Osteoblast (primary cell): Measurements from ENCODE around the gene TENM3. TPM values are rescaled to one million over a fixed set of nuclear protein-coding genes. Genes with fewer than 3 reads are reported as not detected.
A peak's percentile ranks its signal among the peaks of the same experiment; 100 is the strongest.

Experiments used
- DNase-seq: peaks from one replicate; pipeline ENCODE4 v3.0.0; 2011; ENCODE audit warnings: low spot score, mixed read lengths; ENCODE audit not compliant: insufficient read length; ENCODE audit errors: missing footprints
- H2AFZ ChIP-seq: 2 replicates; pipeline ENCODE4 v1.6.0; 2011; ENCODE audit warnings: mild to moderate bottlenecking, low read length
- H3K27ac ChIP-seq: 2 replicates; pipeline ENCODE4 v1.5.1; 2011; ENCODE audit warnings: mild to moderate bottlenecking, low read depth, low read length, moderate library complexity
- H3K27me3 ChIP-seq: 2 replicates; pipeline ENCODE4 v1.6.0; 2012; ENCODE audit warnings: mild to moderate bottlenecking, control low read depth, inconsistent platforms, low read length, moderate library complexity; ENCODE audit not compliant: insufficient read depth
- H3K36me3 ChIP-seq: 2 replicates; pipeline ENCODE4 v1.5.1; 2011; ENCODE audit warnings: mild to moderate bottlenecking, low read length, control low read depth, moderate library complexity; ENCODE audit not compliant: insufficient read depth
- H3K4me1 ChIP-seq: 2 replicates; pipeline ENCODE4 v1.5.1; 2011; ENCODE audit warnings: mild to moderate bottlenecking, low read length, control low read depth, moderate library complexity; ENCODE audit not compliant: insufficient read depth
- H3K4me2 ChIP-seq: 2 replicates; pipeline ENCODE4 v1.6.0; 2011; ENCODE audit warnings: mild to moderate bottlenecking, low read length; ENCODE audit not compliant: insufficient read depth
- H3K4me3 ChIP-seq: fragments of 200-600 bp; sonication (generic); 3 replicates; pipeline ENCODE4 v1.5.1; 2012; ENCODE audit warnings: mild to moderate bottlenecking, low read length, inconsistent platforms; ENCODE audit not compliant: insufficient read depth
- H3K79me2 ChIP-seq: 2 replicates; pipeline ENCODE4 v1.6.0; 2012; ENCODE audit warnings: mild to moderate bottlenecking, low read length, control low read depth, inconsistent platforms; ENCODE audit not compliant: insufficient read depth
- H3K9me3 ChIP-seq: 2 replicates; pipeline ENCODE4 v1.5.1; 2011; ENCODE audit warnings: low read depth, low read length, control low read depth
- H4K20me1 ChIP-seq: 2 replicates; pipeline ENCODE4 v1.6.0; 2012; ENCODE audit warnings: mild to moderate bottlenecking, low read length, control low read depth; ENCODE audit not compliant: insufficient read depth
- total RNA-seq: library from RNA; depleted of rRNA; stranded (reverse); fragments of >200 nt; gene quantifications from 2 replicates; pipeline ENCODE4 v1.2.3, GENCODE V29; 2012
- TF ChIP-seq, protein P1 (sequence below): IDR thresholded peaks from 2 replicates; pipeline ENCODE4 v1.5.1; 2011; ENCODE audit warnings: mild to moderate bottlenecking, low read depth, low read length, moderate library complexity; ENCODE audit errors: extremely low read depth

The TENM3 gene
- total RNA-seq, 1 donor, result 59.0 TPM

DNA sequence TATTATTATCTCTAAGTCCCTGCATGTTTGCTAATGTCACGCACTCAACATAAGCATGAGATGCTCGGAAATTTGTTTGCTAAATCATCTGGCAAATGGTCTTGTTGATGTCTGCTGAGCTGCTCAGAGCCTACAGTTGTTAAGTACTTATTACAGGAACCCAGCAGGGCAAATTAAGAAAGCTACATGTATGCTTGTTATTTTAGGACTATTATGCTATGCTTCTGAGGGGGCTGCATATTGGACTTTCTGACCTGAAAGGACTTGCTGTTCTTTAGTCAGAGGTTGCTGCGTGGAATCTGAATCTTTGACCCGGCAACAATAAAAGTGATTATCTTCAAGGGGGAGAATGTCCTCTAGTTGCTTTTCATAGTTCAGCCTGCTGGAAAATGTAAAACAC is 36.3 kb upstream of the TENM3 start:
- peaks cover 4% of the 10 kb centered on the region for H3K79me2 ChIP-seq
- H2AFZ ChIP-seq, result no peak overlapping the region

DNA sequence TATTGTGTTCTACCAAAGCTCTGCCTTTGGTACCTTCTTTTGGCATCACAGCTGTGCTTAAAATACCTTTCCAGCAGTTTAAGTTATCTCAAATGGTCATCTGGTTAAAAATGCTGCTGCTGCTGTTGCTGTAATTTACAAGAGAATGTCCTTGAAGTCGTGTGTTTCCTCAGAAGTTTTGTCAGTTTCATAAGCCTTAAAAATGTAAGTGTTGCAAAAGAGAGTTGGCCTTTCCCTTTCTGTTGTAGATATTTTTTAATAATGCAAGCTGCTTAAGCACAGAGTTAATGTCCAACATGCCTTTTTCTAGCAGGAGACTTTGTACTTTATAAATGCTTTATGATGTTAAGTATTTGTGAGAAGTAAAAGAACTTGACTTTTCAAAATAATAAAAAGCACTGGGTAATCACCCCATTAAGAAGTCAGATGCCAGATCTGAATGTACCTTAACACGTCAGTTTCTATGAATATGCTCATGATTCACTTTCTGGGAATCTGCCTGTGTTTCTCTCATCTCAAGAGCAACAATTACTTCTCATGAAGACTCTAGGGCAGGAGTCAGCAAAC is 35.3 kb upstream of the TENM3 start:
- Histone ChIP-seq H3K4me3 (peak overlapping the region; percentile 16), H3K4me2 (peak overlapping the region; percentile 71), H3K9me3 (no peaks in the 10 kb centered on the region), H2AFZ (peak overlapping the region; percentile 62), H3K36me3 (no peaks in the 10 kb centered on the region), H3K79me2 (peaks cover 4% of the 10 kb centered on the region), H4K20me1 (no peaks in the 10 kb centered on the region), H3K4me1 (peaks cover 24% of the 10 kb centered on the region), H3K27me3 (no peaks in the 10 kb centered on the region), H3K27ac (peak overlapping the region; percentile 90)
- no peak for DNase-seq
- TF ChIP-seq, protein P1, sequence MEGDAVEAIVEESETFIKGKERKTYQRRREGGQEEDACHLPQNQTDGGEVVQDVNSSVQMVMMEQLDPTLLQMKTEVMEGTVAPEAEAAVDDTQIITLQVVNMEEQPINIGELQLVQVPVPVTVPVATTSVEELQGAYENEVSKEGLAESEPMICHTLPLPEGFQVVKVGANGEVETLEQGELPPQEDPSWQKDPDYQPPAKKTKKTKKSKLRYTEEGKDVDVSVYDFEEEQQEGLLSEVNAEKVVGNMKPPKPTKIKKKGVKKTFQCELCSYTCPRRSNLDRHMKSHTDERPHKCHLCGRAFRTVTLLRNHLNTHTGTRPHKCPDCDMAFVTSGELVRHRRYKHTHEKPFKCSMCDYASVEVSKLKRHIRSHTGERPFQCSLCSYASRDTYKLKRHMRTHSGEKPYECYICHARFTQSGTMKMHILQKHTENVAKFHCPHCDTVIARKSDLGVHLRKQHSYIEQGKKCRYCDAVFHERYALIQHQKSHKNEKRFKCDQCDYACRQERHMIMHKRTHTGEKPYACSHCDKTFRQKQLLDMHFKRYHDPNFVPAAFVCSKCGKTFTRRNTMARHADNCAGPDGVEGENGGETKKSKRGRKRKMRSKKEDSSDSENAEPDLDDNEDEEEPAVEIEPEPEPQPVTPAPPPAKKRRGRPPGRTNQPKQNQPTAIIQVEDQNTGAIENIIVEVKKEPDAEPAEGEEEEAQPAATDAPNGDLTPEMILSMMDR, result no peak

More for the DNA sequence above, 36.3 kb upstream of the TENM3 start:
- TF ChIP-seq, protein P1, result no peak
- H3K27me3 ChIP-seq, result no peaks in the 10 kb centered on the region
- peak overlapping the region; percentile 90 for H3K27ac ChIP-seq
- H3K9me3 ChIP-seq, result no peaks in the 10 kb centered on the region
- H3K36me3 ChIP-seq, result no peaks in the 10 kb centered on the region
- H3K4me3 ChIP-seq, result no peak overlapping the region
- no peaks in the 10 kb centered on the region for H4K20me1 ChIP-seq
- DNase-seq, result no peak
- H3K4me2 ChIP-seq, result no peak overlapping the region
- H3K4me1 ChIP-seq, result peaks cover 20% of the 10 kb centered on the region

DNA sequence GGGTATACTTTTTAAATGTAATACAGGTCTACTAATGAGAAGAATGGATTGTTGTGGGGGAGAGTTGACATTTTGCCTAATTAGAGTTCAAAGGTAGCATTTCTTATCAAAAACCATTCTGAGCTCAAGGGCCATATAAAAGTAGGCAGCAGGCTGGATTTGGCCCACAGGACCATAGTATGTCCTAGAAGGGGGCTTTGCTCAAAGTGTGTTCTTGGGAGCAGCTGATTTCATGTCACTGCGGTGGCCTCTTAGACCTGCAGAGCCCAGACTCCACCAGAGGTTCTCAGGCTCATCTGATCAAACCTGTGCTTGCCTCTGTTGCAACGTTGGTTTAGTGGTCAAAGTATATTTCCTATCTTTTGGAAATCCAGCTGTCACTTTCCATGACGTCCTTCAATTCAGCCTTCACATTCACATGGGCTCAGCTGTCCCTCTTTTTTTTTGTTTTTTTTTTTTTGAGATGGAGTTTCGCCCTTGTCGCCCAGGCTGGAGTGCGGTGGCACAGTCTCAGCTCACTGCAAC is 34.6 kb upstream of the TENM3 start:
- TF ChIP-seq, protein P1, result no peak
- H3K36me3 ChIP-seq, result no peaks in the 10 kb centered on the region
- peaks cover 4% of the 10 kb centered on the region for H3K79me2 ChIP-seq
- DNase-seq, result no peak
- H3K9me3 ChIP-seq, result no peaks in the 10 kb centered on the region
- H2AFZ ChIP-seq, result no peak overlapping the region
- no peaks in the 10 kb centered on the region for H4K20me1 ChIP-seq
- H3K27me3 ChIP-seq, result no peaks in the 10 kb centered on the region
- peak overlapping the region; percentile 71 for H3K4me2 ChIP-seq
- H3K4me3 ChIP-seq, result no peak overlapping the region
- peaks cover 24% of the 10 kb centered on the region for H3K4me1 ChIP-seq
- peak overlapping the region; percentile 90 for H3K27ac ChIP-seq

DNA sequence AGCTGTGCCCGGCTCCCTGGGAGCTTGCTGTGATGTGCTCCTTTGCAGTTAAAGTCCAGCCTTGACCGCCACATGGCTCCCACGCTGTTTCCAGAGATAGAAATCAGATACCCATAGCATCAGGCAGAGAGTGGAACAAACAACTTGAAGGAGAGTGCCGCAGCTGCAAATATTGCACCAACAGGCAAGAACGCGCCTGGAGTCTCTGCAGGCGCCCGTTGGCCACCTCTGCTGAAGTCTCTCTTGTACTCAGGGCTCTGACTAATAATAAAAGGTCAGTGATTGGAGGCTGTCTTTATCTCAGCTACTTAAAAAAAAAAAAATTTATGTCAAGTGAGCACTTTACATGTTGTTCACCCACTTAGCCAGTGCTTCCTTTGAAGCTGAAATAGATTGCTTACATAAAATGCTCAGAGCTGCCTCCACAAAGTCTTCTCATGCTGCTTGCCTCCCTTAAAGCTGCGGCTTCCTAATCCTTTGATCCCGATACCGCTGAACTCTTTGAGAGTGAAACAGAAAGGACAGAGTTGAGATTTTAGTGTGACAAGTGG is 30.9 kb upstream of the TENM3 start:
- DNase-seq, result no peak
- Histone ChIP-seq H3K27me3 (no peaks in the 10 kb centered on the region), H3K4me3 (no peak overlapping the region), H3K79me2 (peaks cover 2% of the 10 kb centered on the region), H3K27ac (no peak overlapping the region), H3K9me3 (no peaks in the 10 kb centered on the region), H4K20me1 (no peaks in the 10 kb centered on the region), H2AFZ (no peak overlapping the region), H3K4me2 (no peak overlapping the region), H3K36me3 (no peaks in the 10 kb centered on the region), H3K4me1 (peaks cover 19% of the 10 kb centered on the region)
- TF ChIP-seq, protein P1, result no peak
